ENCODE measurements around the gene LPGAT1. TPM values are rescaled to one million over a fixed set of nuclear protein-coding genes. Genes with fewer than 3 reads are reported as not detected.
"Not testable (repeated sequence)": the region's sequence is repeated elsewhere in the genome, so short reads cannot be mapped to it uniquely, and the experiment has no call there.

The LPGAT1 gene
- total RNA-seq, result 54.8 TPM

GRCh38 chr1:211830328-211831142 lies at the start of gene LPGAT1:
TSS of gene LPGAT1 (minus strand) at chr1:211830763. CDS start at chr1:211829296, 1,467 bp downstream.
- peak; percentile 81 for DNase-seq (ENCODE audit: low spot score)

GRCh38 chr1:211879475-211879874 lies 48.9 kb upstream of the LPGAT1 start:
- no peak for DNase-seq (ENCODE audit: low spot score)

GRCh38 chr1:211876851-211877590 lies 46.5 kb upstream of the LPGAT1 start:
- DNase-seq (ENCODE audit: low spot score), result no peak

GRCh38 chr1:211875541-211875940 lies 45.0 kb upstream of the LPGAT1 start:
- DNase-seq (ENCODE audit: low spot score), result no peak

GRCh38 chr1:211874521-211875347 lies 44.2 kb upstream of the LPGAT1 start:
- no peak for DNase-seq (ENCODE audit: low spot score)

- DNase-seq (ENCODE audit: low spot score), result not testable (repeated sequence)
Observed at GRCh38 chr1:211873731-211874130, 43.2 kb upstream of the LPGAT1 start.

- no peak for DNase-seq (ENCODE audit: low spot score)
Observed at GRCh38 chr1:211870156-211870555, 39.6 kb upstream of the LPGAT1 start.

GRCh38 chr1:211865180-211865579 lies 34.6 kb upstream of the LPGAT1 start:
- DNase-seq (ENCODE audit: low spot score), result no peak

- no peak for DNase-seq (ENCODE audit: low spot score)
Observed at GRCh38 chr1:211859405-211859804, 28.8 kb upstream of the LPGAT1 start.

GRCh38 chr1:211851174-211851573 lies 20.6 kb upstream of the LPGAT1 start:
- DNase-seq (ENCODE audit: low spot score), result no peak

GRCh38 chr1:211843507-211844298 lies 13.1 kb upstream of the LPGAT1 start:
- DNase-seq (ENCODE audit: low spot score), result no peak

GRCh38 chr1:211843018-211843417 lies 12.5 kb upstream of the LPGAT1 start:
- DNase-seq (ENCODE audit: low spot score), result no peak

- no peak for DNase-seq (ENCODE audit: low spot score)
Observed at GRCh38 chr1:211842518-211842917, 12.0 kb upstream of the LPGAT1 start.

GRCh38 chr1:211839106-211839505 lies 8.5 kb upstream of the LPGAT1 start:
- no peak for DNase-seq (ENCODE audit: low spot score)

- no peak for DNase-seq (ENCODE audit: low spot score)
Observed at GRCh38 chr1:211833174-211833820, 2.7 kb upstream of the LPGAT1 start.

GRCh38 chr1:211832661-211833060 lies 2.1 kb upstream of the LPGAT1 start:
- DNase-seq (ENCODE audit: low spot score), result no peak

- no peak for DNase-seq (ENCODE audit: low spot score)
Observed at GRCh38 chr1:211831558-211832323, 1.2 kb upstream of the LPGAT1 start.

GRCh38 chr1:211830055-211830327 lies 572 bp downstream of the LPGAT1 start:
- no peak for DNase-seq (ENCODE audit: low spot score)

GRCh38 chr1:211829343-211830054 lies 1.1 kb downstream of the LPGAT1 start:
- peak; percentile 44 for DNase-seq (ENCODE audit: low spot score)

Data from ureter (tissue), 1 donor.